Superior temporal gyrus (tissue), 1 donor: ENCODE results near the gene CRACR2B.

ENCODE experiments used
- DNase-seq: peaks from one replicate; pipeline ENCODE4 v3.0.0-alpha.2; 2016; ENCODE audit errors: extremely low spot score

Gene CRACR2B

DNA sequence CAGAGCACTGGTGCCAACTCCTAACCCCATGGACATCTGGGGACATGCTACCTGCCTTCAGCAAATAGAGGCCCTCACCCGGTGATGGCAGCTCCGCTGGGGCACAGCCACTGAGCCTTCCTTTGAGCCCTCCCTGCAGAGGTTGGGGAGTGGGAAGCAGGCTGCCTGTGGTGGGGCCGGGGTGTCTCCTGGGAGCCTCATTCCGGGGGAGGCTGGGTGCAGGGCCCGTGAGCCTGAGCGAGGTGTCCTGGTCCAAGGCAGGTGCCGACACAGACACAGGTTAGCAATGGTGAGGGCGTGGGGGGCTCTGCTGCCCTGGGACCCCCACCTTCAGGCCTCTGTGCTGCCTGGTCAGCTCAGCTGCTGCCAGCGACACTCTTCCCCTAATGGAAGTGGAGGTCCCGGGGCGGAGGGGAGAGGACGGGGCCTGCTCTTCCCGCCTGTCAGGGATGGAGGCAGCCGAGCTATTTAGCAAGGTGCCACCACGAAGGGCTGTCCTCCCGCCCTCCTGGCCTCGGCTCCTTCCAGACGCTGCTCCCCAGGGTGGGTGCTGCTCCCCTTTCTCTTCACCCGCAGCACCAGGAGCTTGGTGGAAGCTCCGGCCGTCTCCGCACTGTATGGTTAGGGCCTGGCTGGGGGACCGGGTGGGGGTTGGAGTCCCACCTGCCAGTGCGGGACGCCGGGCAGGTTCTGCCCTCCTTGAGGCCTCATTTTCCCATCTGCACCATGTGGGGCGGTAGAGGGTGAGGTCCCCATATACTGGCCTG lies 26.1 kb downstream of the CRACR2B start:
- no peak for DNase-seq

DNA sequence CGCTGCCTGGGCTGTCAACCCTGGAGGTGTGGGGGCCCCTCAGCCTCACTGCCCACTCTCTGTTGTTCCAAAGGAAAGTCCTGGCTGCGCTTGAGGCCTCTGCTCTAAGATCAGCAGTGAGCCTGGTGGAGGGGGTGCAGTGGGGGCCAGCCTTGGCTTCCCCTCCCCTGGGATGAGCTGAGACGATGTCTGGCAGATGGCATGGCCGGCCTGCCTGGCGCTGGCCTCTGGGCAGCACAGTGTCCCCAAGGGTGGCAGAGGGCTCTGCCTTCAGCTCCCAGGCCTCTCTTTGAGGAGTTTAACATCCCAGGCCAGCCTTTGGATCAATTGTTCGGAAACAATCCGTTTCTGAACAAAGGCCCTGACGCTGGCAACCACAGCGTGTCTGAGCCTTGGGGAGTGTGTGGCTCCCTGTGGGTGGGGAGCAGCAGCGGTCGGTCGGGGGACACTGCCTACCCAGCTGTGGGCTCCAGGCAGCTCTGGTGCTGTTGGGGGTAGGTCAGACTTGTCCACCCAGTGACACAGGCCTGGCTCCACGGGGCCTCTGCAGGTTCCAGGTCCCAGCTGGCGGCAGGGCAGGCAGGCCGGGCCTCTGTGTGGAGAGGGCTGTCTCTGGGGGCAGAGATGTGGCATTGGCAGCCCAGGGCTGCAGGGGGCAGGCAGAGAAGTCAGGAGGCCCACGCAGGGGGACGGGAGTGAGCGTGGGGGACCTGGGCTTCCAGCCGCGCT lies 27.0 kb downstream of the CRACR2B start:
- DNase-seq = no peak

DNA sequence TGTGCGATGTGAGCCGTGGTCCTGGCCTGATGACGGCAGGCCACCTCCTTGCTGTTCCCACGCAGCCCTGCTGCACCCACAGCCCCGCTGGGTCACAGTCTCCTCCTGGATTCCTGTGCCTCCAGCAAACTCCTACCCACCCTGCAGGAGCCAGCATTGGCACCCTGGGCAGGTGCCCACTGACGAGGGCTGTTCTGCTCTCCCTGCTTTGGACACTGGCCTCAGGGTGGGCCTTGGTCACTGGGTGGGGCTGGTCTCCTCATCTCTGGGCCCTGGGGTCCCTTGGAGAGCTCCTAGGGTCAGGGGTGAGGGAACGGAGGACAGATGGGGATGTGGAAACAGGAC lies 27.6 kb downstream of the CRACR2B start:
- no peak for DNase-seq

DNA sequence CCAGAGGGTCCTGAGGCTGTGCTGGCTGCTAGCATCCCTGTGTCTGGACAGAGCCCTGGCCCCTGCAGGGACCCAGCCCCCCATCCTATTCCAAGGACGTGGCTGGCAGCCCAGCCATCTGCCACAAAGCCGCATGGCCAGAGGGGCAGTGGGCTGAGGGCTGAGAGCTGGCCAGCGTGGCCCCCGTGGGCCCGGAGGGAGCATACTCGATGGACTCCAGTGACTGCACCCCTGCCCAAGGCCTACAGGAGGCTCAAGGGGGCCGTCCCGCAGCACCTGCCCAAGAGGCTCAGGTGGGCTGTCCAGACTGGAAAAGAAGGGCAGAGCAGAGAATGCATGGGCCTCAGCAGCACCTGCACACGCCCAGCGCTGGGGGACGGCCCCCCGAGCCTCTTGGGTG lies 28.1 kb downstream of the CRACR2B start:
- no peak for DNase-seq

DNA sequence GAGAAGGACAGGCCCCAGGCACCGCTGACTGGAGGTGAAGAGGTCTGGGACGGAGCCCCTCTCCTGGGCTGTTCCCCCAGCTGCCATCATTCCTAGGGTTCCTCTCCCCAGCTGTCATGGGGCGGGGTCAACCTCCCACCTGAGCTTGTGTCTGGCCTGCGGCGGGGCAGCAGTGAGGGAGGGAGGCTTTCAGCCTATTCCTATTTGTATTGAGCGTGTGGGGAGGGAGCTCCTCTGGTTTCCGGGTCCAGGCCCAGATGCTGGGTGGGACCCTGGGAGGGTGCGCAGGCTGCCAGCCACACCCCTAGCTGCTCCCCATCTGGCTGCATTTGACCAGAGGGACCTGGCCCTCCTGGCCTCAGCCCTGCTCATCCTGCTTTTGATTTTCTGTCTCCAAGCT lies 28.7 kb downstream of the CRACR2B start:
- DNase-seq = no peak

DNA sequence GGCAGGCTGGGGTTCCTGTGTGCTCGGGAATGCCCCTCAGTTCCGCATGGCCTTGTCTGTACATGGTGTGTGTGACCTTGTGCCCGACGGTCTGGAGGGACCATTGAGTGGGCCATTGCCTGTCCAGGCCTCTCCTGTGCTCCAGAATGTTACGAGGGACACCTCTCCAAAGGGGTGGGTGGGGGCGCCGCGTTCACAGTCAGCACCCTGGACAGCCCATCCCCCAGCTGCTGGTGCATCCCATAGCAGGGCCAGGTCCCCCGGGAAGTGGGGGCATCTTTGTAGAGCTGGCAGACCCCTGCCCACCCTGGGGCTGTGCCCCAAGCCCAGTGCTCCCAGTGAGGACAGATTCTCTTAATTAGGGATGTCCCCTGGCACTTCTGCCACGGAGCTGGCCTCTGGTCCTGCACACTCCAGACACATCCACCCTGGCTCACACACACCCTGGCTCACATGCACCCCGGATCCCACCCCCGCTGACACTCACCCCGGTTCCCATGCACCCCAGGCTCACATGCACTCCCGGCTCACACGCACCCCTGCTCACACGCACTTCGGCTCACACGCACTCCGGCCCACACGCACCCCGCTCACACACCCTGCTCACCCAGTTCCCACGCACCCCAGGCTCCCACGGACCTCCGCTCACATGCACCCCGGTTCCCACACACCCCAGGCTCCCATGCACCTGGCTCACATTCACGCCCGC lies 30.5 kb downstream of the CRACR2B start:
- DNase-seq = no peak

DNA sequence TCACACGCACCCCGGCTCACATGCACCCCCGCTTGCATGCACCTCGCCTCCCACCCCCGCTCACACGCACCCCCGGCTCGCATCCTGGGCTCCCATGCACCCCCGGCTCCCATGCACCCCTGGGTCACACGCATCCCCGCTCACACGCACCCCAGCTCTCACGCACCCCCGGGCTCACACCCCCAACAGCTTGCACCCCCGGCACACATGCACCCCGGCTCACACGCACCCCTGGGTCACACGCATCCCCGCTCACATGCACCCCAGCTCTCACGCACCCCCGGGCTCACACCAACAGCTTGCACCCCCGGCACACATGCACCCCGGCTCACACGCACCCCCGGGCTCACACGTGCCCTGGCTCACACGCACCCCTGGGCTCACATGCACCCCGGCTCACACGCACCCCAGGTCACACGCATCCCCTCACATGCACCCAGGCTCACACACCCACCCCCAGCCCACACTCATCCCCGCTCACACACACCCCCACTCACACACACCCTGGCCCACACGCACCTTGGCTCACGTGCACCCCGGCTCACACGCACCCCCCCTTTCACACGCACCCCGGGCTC lies 31.1 kb downstream of the CRACR2B start:
- DNase-seq = no peak

DNA sequence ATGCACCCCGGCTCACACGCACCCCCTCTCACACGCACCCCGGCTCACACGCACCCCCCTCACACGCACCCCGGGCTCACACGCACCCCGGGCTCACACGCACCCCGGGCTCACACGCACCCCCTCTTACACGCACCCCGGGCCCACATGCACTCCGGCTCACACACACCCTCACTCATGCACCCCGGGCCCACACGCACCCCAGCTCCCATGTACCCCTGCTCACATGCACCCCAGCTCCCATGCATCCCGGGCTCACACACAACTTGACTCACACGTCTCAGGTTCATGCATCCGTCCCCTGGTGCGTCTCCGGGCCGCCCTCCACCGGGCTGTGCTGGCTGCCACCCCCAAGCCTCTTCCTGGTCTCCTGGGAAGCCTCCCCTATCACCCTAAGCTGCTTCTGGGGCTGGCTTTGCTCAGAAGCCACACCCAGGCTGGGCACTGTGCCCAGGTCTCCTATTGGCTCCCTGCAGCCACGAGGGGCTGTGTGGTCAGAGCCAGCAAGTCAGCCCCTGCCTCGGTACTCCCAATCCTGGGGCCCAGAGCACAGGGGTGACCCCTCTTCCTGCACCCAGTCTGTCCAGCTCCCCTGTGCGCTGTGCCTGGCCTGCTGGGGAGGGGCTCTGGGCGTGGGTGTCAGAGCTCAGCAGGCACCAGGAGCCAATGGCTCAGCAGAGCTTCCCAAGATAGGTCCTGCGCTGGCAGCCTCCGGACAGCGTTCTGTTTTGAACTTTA lies 31.8 kb downstream of the CRACR2B start:
- peak; percentile 79 for DNase-seq

DNA sequence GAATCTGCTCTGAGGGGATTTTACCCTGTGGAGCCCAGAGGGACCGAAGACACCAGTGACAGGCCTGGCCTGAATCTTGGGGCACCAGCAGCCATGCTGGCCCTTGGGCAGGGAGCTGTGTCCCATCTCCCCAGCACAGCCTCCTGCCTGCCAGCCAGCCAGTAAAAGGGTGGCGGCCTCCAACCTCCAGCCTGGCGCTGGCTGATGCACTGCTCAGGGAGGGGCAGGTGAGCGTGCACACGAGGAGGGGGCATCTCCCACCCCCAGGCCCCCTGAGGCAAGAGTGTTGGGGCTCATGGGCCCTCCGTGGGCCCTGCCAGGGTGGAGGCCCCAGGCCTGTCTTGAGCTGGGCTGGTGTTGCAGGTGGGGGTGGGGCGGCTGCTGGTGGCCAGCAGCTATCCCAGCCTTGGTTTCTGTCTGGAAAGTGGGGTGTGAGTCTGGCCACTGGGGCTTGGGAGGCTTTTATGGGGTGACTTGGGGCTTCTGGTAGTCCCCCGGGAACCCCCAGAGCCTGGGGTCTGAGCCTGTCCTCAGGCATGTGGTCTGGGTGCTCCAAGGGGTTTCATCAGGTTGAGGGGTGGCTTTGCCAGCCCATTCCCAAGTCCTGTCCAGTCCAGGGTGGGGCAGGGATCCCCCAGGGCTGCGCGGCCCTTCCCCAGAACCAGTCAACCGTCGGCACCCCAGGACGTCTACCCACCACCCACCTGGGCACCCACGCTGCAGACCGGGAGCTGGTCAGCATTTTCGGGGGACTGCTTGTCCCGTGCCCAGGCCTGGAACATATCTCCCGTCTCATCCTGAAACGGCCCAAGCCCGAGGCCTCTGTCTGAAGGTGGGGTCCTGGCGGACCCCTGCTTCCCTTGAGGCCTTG lies 32.8 kb downstream of the CRACR2B start:
- no peak for DNase-seq

DNA sequence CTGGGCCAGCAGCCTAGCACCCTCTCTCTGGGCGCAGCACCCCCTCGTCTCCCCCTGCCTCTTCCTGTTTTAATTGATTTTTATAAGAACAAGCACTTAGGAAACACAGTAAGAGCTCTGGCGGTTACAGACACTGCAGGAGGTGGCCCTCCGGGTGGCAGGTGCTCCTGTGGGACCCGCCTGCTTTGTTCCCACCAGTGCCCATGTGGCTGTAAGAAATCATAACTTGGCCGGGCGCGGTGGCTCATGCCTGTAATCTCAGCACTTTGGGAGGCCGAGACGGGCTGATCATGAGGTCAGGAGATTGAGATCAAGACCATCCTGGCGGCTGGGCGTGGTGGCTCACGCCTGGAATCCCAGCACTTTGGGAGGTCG lies 33.4 kb downstream of the CRACR2B start:
- DNase-seq = no peak

DNA sequence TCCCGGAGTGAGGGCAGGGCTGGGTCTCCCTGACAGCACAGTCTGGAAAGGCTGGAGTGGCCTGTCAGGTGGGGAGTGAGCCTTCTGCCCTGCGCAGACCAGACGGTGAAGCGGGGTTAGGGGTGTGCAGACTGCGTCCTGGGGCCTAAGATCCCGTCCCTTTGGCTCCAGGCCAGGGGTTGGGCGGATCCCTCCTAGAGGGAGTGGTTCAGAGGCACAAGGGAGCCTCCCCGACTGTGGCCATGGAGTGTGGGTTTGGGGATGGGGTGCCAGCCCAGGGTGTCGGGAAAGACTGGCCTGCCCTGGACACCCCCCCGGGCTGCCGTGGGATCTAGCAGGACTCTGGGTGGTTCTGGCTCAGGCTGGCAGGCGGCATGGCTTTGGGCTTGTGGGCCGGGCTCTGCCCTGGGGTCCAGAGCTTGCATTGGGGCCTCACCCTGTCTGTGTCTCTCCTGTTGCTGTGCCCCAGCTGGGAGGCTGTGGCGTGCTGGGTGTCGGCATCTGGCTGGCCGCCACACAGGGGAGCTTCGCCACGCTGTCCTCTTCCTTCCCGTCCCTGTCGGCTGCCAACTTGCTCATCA lies 34.5 kb downstream of the CRACR2B start:
- no peak for DNase-seq

DNA sequence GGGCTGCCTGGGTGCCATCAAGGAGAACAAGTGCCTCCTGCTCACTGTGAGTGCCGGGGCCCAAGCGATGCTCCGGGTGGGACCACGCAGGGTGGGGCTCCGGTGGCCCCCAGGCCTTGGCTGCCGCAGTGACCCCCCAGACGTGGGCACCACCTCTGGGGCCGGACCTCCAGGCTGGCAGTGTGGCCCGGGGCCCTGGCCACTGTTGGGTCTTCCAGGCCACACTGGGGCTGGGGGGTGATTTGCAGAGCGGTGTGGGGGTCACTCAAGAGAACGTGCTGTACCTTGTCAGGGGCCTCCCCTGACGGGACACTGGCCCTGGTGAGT lies 34.9 kb downstream of the CRACR2B start:
- no peak for DNase-seq

DNA sequence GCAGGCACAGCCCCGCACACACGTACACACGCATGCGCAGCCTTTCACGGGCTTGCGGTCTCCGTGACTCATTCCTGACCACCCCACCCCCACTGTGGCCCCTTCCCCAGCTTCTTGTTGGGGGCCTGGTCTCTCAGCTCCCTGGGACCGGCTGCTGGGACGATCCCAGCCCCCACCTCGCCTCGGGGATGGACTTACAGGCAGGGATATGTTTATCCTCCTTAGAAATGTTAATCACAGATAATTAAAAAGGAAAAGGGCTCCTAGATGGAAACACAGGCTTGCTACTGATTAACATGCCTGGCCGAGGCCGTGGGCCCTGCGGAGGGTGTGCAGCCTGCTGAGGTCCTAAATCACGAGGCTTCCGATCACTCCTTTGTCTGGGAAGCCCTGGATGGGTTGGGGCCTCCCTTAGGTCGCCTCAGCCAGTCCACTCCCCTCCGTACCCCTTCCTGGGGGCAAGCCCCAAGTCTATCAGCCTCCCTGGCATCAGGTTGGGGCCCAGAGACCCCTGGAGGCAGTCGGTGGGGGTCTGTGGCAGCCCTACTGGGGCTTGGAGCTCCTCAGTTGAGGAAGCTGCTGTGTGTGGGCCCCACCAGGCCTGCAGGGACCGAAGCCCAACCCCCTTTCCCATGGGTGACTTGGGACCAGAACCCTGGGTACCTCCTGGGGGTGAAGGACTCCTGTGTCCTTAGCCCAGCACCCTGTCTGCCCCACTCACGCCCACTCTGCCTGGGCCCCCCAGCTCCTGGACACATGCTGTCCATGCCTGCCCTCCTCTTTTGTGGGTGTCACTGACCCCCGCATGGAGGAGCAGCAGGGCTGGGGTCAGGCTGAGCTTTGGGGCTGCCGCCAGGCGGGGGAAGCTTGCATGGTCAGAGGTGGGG lies 35.5 kb downstream of the CRACR2B start:
- DNase-seq = no peak

DNA sequence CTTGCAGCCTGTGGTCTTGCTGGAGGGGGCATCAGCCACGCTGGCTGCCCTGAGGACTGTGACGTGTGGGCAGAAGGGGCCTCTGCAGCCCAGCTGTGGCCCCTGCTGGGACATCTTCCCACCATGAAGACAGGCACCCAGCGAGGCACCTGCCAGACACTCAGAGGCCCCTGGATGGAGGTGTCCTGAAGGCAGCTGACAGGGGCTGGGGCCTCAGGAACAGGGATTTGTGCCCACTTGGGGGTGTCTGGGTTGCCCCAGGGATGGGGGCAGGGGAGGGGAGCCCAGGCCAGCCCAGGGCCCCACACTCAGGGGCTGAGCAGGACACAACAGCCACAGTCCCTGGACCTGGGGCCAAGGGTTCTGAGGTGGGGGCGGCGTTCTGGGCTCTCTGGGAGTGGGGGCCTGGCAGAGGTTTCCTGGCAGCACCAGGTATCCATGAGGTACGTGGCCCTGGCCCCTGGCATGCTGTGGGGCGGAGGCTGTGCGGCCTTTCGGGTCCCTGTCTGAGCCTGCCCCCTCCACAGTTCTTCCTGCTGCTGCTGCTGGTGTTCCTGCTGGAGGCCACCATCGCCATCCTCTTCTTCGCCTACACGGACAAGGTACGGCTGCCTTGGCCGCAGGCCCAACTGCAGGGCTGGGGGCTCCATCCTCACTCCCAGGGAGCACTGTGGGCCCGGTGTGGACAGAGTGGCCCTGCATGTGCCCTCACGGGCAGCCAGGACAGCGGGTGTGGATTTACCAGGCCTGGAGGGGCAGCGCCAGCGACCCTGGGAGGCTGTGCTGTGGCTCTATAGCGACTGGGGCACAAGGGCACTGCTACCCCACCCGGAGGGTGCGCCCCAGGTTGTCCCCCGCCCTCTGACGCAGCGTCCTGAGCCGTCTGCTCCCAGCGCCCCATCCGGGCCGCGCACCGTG lies 36.5 kb downstream of the CRACR2B start:
- no peak for DNase-seq

DNA sequence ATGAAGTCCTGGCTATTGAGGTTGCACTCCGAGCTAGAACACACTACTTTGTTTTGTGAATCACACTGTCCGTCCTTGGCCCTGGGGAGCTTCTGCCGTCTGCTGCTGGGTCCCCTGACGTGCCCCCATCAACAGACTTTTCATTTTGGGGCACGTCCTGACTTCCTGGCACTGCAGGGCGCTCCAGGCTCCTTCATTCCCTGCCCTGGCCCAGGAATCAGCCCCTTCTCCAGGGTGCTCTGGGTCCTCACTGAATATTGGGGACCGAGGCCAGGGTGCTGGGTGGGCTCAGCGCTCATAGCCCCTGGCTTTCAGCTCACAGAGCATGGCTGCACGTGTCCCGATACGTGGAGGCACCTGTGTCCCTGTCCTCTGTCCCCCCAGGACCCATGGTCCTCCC lies 37.2 kb downstream of the CRACR2B start:
- DNase-seq = no peak

DNA sequence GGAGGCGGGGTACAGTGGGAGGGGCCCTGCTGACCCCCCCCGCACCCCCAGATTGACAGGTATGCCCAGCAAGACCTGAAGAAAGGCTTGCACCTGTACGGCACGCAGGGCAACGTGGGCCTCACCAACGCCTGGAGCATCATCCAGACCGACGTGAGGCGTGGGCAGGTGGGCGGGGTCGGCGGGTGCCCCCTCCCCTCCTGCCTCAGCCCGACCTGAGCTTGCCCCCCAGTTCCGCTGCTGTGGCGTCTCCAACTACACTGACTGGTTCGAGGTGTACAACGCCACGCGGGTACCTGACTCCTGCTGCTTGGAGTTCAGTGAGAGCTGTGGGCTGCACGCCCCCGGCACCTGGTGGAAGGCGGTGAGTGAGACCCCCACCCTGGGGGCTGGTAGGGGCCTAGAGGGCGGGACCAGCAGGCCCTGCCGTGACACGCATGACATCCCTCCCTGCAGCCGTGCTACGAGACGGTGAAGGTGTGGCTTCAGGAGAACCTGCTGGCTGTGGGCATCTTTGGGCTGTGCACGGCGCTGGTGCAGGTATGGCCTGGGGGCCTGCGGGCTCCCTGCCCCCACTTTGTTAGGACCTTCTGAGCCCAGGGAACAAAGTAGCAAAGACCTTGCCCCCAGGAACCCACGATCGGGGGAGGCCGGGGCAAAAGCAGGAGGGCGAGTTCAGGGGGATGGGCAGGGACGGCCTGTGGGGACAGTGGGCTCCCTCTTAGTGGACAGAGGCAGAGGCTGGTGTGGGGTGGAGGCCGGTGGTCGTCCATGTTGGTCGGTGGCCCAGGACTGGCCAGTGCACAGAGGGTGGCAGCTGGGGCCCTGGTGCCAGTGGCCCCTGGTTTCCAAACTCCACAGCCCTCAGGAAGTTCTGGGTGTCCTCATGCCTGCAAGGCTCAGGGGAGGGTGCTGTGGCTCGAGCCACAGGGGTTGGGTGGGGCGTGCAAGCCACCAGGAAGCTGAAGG lies 38.0 kb downstream of the CRACR2B start:
- DNase-seq = no peak

DNA sequence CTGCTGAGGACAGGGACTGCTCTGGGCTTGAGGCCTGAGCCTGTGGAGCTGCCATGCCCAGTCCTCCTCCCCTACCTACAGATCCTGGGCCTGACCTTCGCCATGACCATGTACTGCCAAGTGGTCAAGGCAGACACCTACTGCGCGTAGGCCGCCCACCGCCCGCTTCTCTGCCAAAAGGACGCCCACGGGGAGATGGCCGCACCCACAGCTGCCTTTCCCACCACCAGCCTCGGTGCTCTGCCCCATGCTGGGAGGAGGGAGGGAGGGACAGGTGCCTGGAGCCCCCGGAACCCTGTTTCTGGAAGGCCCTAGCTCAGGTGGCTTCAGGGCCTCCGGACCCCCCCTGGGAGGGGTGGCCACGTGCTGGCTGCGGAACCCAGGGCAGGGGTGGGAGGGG lies 38.8 kb downstream of the CRACR2B start:
- DNase-seq = no peak
